Ovary (tissue), 3 donors: ENCODE measurements around the gene CACNA1F.

Source experiments
- CTCF ChIP-seq, 3 donors: fragments of 450-650 bp in 2 of 3; fragments of 200-600 bp in 1 of 3; IDR thresholded peaks; one replicate each; pipeline versions ENCODE4 v1.5.1 to v1.8.0; 2016 to 2022; ENCODE audit warnings: antibody characterized with exemption in 3 of 3, mild to moderate bottlenecking in 1 of 3
- EP300 ChIP-seq: sonication (generic); formaldehyde crosslinking; IDR thresholded peaks from one replicate; pipeline ENCODE4 v1.6.1; 2017; ENCODE audit warnings: antibody characterized with exemption
- POLR2A ChIP-seq: fragments of 450-650 bp; IDR thresholded peaks from one replicate; pipeline ENCODE4 v1.6.1; 2017; ENCODE audit warnings: antibody characterized with exemption, mild to moderate bottlenecking, moderate library complexity
- donor health status: DM: no; HTN: no; CAD: no.

- no peak for TF ChIP-seq CTCF (IDR thresholded peaks at IDR 0.05)
- no peak for TF ChIP-seq POLR2A
- no peak for TF ChIP-seq EP300
These were observed 17.4 kb upstream of the CACNA1F start for GRCh38 chrX:49250578-49250977.
